Suppressor macrophage treated with lipopolysaccharide for 4 hours (primary cell): Measurements from ENCODE around the gene SLC35D1.
"Not testable (repeated sequence)": the region's sequence is repeated elsewhere in the genome, so short reads cannot be mapped to it uniquely, and the experiment has no call there.

Source experiments
- DNase-seq: peaks from one replicate; pipeline ENCODE4 v3.0.0-alpha.2; 2020

SLC35D1 gene

GRCh38 chr1:67053785-67054772 is at the start of gene SLC35D1:
TSS of gene SLC35D1 (minus strand) at chr1:67054148. CDS start at chr1:67054013, 135 bp downstream.
- DNase-seq = peak; percentile 65

- DNase-seq = no peak
Measured at GRCh38 chr1:67103548-67103947, 49.6 kb upstream of the SLC35D1 start.

- DNase-seq = no peak
Measured at GRCh38 chr1:67100833-67101232, 46.9 kb upstream of the SLC35D1 start.

GRCh38 chr1:67097305-67097704 is 43.4 kb upstream of the SLC35D1 start:
- no peak for DNase-seq

- no peak for DNase-seq
Measured at GRCh38 chr1:67094191-67094590, 40.2 kb upstream of the SLC35D1 start.

GRCh38 chr1:67089685-67090208 is 35.8 kb upstream of the SLC35D1 start:
- DNase-seq = no peak

- DNase-seq = no peak
Measured at GRCh38 chr1:67088440-67088839, 34.5 kb upstream of the SLC35D1 start.

- DNase-seq = no peak
Measured at GRCh38 chr1:67085326-67085725, 31.4 kb upstream of the SLC35D1 start.

GRCh38 chr1:67084765-67085318 is 30.9 kb upstream of the SLC35D1 start:
- DNase-seq = no peak

GRCh38 chr1:67078291-67078690 is 24.3 kb upstream of the SLC35D1 start:
- no peak for DNase-seq

- no peak for DNase-seq
Measured at GRCh38 chr1:67077593-67077992, 23.6 kb upstream of the SLC35D1 start.

- DNase-seq = no peak
Measured at GRCh38 chr1:67072749-67073148, 18.8 kb upstream of the SLC35D1 start.

- not testable (repeated sequence) for DNase-seq
Measured at GRCh38 chr1:67067655-67068054, 13.7 kb upstream of the SLC35D1 start.

- no peak for DNase-seq
Measured at GRCh38 chr1:67062412-67062811, 8.5 kb upstream of the SLC35D1 start.

GRCh38 chr1:67061266-67061665 is 7.3 kb upstream of the SLC35D1 start:
- no peak for DNase-seq

- peak; percentile 27 for DNase-seq
Measured at GRCh38 chr1:67060811-67061218, 6.9 kb upstream of the SLC35D1 start.

GRCh38 chr1:67059346-67059745 is 5.4 kb upstream of the SLC35D1 start:
- no peak for DNase-seq

- DNase-seq = no peak
Measured at GRCh38 chr1:67058761-67059160, 4.8 kb upstream of the SLC35D1 start.

- no peak for DNase-seq
Measured at GRCh38 chr1:67058242-67058641, 4.3 kb upstream of the SLC35D1 start.

- peak; percentile 51 for DNase-seq
Measured at GRCh38 chr1:67053535-67053784, 488 bp downstream of the SLC35D1 start.

GRCh38 chr1:67052741-67053534 is 1.0 kb downstream of the SLC35D1 start:
- DNase-seq = peak; percentile 32

GRCh38 chr1:67051196-67051595 is 2.8 kb downstream of the SLC35D1 start:
- no peak for DNase-seq

GRCh38 chr1:67044631-67045270 is 9.2 kb downstream of the SLC35D1 start:
- no peak for DNase-seq
